Suprapubic skin (tissue), 3 donors: ENCODE measurements around the gene BCL11A.

Experiments used
- POLR2A ChIP-seq, 2 donors: fragments of 450-650 bp; IDR thresholded peaks; one replicate each; pipeline ENCODE4 v1.6.1; 2017; ENCODE audit warnings: antibody characterized with exemption in 2 of 2, mild to moderate bottlenecking in 2 of 2, moderate library complexity in 2 of 2
- TF ChIP-seq, protein P1 (sequence below), 2 donors: fragments of 200-600 bp in 1 of 2; fragments of 450-650 bp in 1 of 2; sonication (generic) in 1 of 2; IDR thresholded peaks; one replicate each; pipeline ENCODE4 v1.5.1; 2016 to 2019; ENCODE audit warnings: antibody characterized with exemption in 2 of 2, mild to moderate bottlenecking in 1 of 2, moderate library complexity in 1 of 2

DNA sequence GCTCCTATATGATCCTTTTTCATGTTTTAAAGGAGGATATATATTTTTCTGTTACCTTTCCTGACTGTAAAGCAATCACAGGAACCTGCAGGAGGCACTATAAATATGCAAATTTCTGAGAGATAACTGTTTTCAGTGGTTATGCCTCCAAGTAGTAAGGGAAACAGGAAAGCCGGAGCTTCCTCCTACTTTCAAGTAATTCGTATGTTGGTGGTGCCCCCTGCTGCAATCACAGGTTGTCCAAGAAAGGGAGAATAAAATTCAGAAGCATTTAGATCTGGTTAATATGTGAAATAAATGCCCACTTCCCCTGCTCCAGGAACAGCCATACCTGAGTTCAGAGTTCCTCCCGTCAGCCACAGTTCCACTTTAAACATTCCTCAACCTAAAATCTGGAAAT, 12.0 kb upstream of the BCL11A start:
- no peak for TF ChIP-seq POLR2A (IDR thresholded peaks at IDR 0.05)
- TF ChIP-seq, protein P1, sequence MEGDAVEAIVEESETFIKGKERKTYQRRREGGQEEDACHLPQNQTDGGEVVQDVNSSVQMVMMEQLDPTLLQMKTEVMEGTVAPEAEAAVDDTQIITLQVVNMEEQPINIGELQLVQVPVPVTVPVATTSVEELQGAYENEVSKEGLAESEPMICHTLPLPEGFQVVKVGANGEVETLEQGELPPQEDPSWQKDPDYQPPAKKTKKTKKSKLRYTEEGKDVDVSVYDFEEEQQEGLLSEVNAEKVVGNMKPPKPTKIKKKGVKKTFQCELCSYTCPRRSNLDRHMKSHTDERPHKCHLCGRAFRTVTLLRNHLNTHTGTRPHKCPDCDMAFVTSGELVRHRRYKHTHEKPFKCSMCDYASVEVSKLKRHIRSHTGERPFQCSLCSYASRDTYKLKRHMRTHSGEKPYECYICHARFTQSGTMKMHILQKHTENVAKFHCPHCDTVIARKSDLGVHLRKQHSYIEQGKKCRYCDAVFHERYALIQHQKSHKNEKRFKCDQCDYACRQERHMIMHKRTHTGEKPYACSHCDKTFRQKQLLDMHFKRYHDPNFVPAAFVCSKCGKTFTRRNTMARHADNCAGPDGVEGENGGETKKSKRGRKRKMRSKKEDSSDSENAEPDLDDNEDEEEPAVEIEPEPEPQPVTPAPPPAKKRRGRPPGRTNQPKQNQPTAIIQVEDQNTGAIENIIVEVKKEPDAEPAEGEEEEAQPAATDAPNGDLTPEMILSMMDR (IDR thresholded peaks at IDR 0.05), result no peak
